CD8-positive, alpha-beta memory T cell (primary cell): ENCODE data around the gene FAM184B. TPM values are rescaled to one million over a fixed set of nuclear protein-coding genes. Genes with fewer than 3 reads are reported as not detected.

ENCODE experiments used
- CTCF ChIA-PET: fragments of 350-600 bp; sonication (Branson Sonifier 250); formaldehyde crosslinking; loops from one replicate; lab custom pipeline; 2021; ENCODE audit warnings: antibody characterized with exemption; lab: Charles Lee
- POLR2A ChIA-PET: fragments of 350-600 bp; sonication (Branson Sonifier 250); formaldehyde crosslinking; loops from one replicate; lab custom pipeline; 2021; ENCODE audit warnings: antibody characterized with exemption; lab: Charles Lee
- DNase-seq, 5 donors: peaks; one replicate each; pipeline versions ENCODE4 v3.0.0 to v3.0.0-alpha.2; 2020 to 2022; ENCODE audit warnings: mixed read lengths in 1 of 5
- H3K27ac ChIP-seq: one replicate; pipeline ENCODE4 v1.7.0; 2013; ENCODE audit warnings: low read depth, mild to moderate bottlenecking, low read length, moderate library complexity
- H3K27me3 ChIP-seq: 2 replicates; pipeline ENCODE4 v1.7.0; 2013; ENCODE audit warnings: low read length, mild to moderate bottlenecking; ENCODE audit not compliant: insufficient read depth, poor library complexity, severe bottlenecking
- H3K36me3 ChIP-seq: 2 replicates; pipeline ENCODE4 v1.7.0; 2013; ENCODE audit warnings: mild to moderate bottlenecking, low read length, moderate library complexity; ENCODE audit not compliant: insufficient read depth
- H3K4me1 ChIP-seq: 2 replicates; pipeline ENCODE4 v1.7.0; 2013; ENCODE audit warnings: mild to moderate bottlenecking, low read length, moderate library complexity; ENCODE audit not compliant: insufficient read depth
- H3K4me3 ChIP-seq: 2 replicates; pipeline ENCODE4 v1.7.0; 2013; ENCODE audit warnings: mild to moderate bottlenecking, low read length
- H3K9me3 ChIP-seq: 2 replicates; pipeline ENCODE4 v1.7.0; 2013; ENCODE audit warnings: mild to moderate bottlenecking, low read length
- H3K27ac Mint-ChIP-seq, 8 donors: one replicate each; pipeline ENCODE4 v1.8.0; 2020 to 2021; ENCODE audit warnings: mixed read lengths in 8 of 8, mild to moderate bottlenecking in 6 of 8, inconsistent platforms in 3 of 8, moderate library complexity in 3 of 8
- H3K27me3 Mint-ChIP-seq, 2 donors: one replicate each; pipeline ENCODE4 v1.8.0; 2020 to 2021; ENCODE audit warnings: mixed read lengths in 2 of 2, mild to moderate bottlenecking in 1 of 2, moderate library complexity in 1 of 2
- H3K36me3 Mint-ChIP-seq, 3 donors: one replicate each; pipeline ENCODE4 v1.8.0; 2020 to 2021; ENCODE audit warnings: mixed read lengths in 3 of 3, inconsistent platforms in 1 of 3, mild to moderate bottlenecking in 1 of 3
- H3K4me1 Mint-ChIP-seq, 3 donors: one replicate each; pipeline ENCODE4 v1.8.0; 2020 to 2021; ENCODE audit warnings: mixed read lengths in 3 of 3, inconsistent platforms in 1 of 3, mild to moderate bottlenecking in 1 of 3
- H3K4me3 Mint-ChIP-seq, 7 donors: one replicate each; pipeline ENCODE4 v1.8.0; 2020 to 2021; ENCODE audit warnings: mixed read lengths in 7 of 7, mild to moderate bottlenecking in 6 of 7, moderate library complexity in 4 of 7, inconsistent platforms in 2 of 7
- H3K9me3 Mint-ChIP-seq, 5 donors: one replicate each; pipeline ENCODE4 v1.8.0; 2020 to 2022; ENCODE audit warnings: mixed read lengths in 5 of 5, mild to moderate bottlenecking in 3 of 5, moderate library complexity in 2 of 5, inconsistent platforms in 1 of 5
- polyA plus RNA-seq: library from polyadenylated mRNA; unstranded; fragments of 300-500 nt; fragmentation: Illumina TruSeq; gene quantifications from one replicate; pipeline ENCODE4 v1.2.3, GENCODE V29; 2021
- total RNA-seq, 2 experiments: library from RNA; stranded (reverse); gene quantifications; one replicate each; pipeline ENCODE4 v1.2.3, GENCODE V29; 2021

The FAM184B gene
- total and polyA plus RNA-seq, 3 experiments from 2014 or later = 0.02 TPM; not detected in 2

DNA sequence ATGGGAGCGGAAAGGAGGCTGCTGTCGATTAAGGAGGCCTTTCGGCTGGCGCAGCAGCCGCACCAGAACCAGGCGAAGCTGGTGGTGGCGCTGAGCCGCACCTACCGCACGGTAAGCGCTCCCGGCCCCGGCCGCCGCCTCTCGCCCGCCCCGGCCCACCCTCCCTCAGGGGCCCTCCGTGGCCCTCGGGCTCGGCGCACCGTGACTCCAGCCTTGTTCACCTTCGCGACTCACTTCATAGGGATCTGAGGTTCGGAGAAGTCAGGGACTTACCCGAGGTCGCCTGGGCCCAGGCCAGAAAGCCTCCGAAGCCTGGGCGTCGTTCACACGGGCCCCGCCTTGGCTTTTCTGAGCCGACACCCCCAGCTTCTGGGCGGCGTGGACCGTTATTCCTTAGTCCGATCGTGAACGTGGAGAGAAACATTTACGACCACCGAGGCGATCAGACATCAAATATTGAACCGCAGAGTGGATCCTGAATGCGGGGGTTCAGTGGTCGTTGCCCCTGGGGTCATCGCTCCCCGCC, 29.7 kb upstream of the FAM184B start:
- ChIA-PET CTCF (interaction anchor here (0.5 to 1.0 kb wide), 2 partner anchors 21 to 964 kb away, joined by 3 read pairs; no protein-coding TSS in a partner anchor), POLR2A (interaction anchor here (0.9 kb wide), 1 partner anchor 16 kb away, joined by 3 read pairs; no protein-coding TSS in a partner anchor)
- Histone ChIP-seq H3K27ac (peak overlapping the region; percentile 98), H3K27me3 (no peaks in the 10 kb centered on the region), H3K4me1 (peaks cover 43% of the 10 kb centered on the region), H3K9me3 (no peaks in the 10 kb centered on the region), H3K4me3 (peak overlapping the region; percentile 89), H3K36me3 (no peaks in the 10 kb centered on the region)
- Mint-ChIP-seq H3K27me3 (no peaks in the 10 kb centered on the region), H3K27ac (peak overlapping the region; percentile 96 to 100 (median 100)), H3K9me3 (no peaks in the 10 kb centered on the region), H3K36me3 (peaks cover 0 to 21% (median 6%) of the 10 kb centered on the region in 3 donors), H3K4me3 (peak overlapping the region; percentile 95 to 100 (median 98)), H3K4me1 (peaks cover 56 to 72% (median 65%) of the 10 kb centered on the region in 3 donors)
- no peak for DNase-seq

DNA sequence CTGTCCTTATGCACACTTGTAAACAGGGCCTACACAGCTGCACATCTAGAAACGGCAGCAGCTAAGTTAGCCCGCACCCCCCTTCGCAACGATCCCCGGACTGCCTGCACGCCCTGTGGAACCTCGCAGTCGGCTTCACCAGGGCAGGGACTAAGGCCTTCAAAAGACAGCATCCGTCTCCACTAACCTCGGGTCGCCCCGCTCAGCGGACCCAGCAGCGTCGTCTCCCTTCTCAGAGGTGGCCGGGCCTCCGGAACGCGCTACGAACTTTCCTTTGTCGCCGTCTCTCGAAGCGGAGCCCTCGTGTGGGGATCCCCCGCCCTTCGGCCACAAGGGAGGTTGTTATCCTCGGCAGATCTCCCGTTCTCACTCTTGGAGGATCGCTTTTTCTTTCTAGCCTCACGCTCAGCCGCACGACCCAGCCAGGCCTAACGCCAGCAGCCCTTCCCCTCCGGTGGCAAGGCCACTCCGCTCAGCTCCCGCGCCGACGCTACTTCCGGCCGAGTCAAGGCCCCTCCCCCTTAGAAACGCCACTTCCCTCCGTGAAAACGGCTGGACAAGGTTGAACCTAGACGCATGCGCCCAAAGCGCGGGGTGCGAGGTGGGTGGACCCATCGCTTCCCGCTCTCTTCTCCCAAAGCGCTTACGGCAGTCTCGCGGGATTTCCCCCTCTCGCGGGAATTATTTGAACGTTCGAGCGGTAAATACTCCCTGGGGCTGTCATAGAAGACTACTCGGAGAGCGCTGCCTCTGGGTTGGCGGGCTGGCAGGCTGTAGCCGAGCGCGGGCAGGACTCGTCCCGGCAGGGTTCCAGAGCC, 29.0 kb upstream of the FAM184B start, which contains the start of the genes DCAF16 and NCAPG:
TSS of gene DCAF16 (minus strand) at position 498 of the 818 bp plus-strand sequence. CDS start 6,616 bp downstream, outside the sequence.
TSS of gene NCAPG (plus strand) at position 720 of the 818 bp plus-strand sequence. CDS start 99 bp downstream, outside the sequence.
- Histone ChIP-seq H3K4me1 (peaks cover 45% of the 10 kb centered on the region), H3K9me3 (no peaks in the 10 kb centered on the region), H3K27me3 (no peaks in the 10 kb centered on the region), H3K36me3 (no peaks in the 10 kb centered on the region), H3K27ac (peak within 1 kb of the TSS; percentile 98), H3K4me3 (peak within 1 kb of the TSS; percentile 89)
- peaks cover 62 to 78% (median 72%) of the 10 kb centered on the region in 3 donors for H3K4me1 Mint-ChIP-seq
- H3K27ac Mint-ChIP-seq = peak within 1 kb of the TSS; percentile 96 to 100 (median 100)
- peaks cover 0 to 23% (median 6%) of the 10 kb centered on the region in 3 donors for H3K36me3 Mint-ChIP-seq
- H3K9me3 Mint-ChIP-seq = no peaks in the 10 kb centered on the region
- POLR2A ChIA-PET = interaction anchor here (0.6 to 1.4 kb wide), 4 partner anchors 12 to 196 kb away, joined by 3 to 8 read pairs (median 4); partner anchors contain the start of gene MED28
- peak; percentile 97 to 100 (median 99) for DNase-seq
- no peaks in the 10 kb centered on the region for H3K27me3 Mint-ChIP-seq
- H3K4me3 Mint-ChIP-seq = peak within 1 kb of the TSS; percentile 95 to 100 (median 98)
- CTCF ChIA-PET = interaction anchor here (0.5 to 2.0 kb wide), 5 partner anchors 13 to 964 kb away, joined by 3 to 13 read pairs (median 3); no protein-coding TSS in a partner anchor

DNA sequence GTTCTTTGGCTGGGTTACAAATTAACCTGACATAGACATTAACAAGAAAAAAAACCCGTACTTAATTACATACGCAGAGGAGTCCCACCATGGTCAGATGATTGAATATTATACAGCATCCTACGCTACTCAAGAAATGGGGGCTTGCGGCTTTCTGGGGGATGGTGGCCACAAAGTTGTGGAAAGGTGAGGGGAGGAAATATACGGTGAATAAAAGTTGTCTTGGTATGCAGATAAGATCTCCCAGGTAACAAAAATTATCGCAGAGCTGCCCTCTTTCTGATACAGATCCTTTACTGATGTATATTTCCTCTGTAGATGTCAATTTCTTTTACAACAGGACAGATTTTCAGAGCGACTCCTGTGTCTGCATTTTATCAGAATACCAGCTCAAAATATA, 28.2 kb upstream of the FAM184B start:
- peak overlapping the region; percentile 98 for H3K27ac ChIP-seq
- H3K4me1 ChIP-seq = peaks cover 45% of the 10 kb centered on the region
- peaks cover 0 to 29% (median 6%) of the 10 kb centered on the region in 3 donors for H3K36me3 Mint-ChIP-seq
- ChIA-PET POLR2A (interaction anchor here (0.6 to 1.4 kb wide), 3 partner anchors 12 to 195 kb away, joined by 4 to 8 read pairs (median 5); partner anchors contain the start of gene MED28), CTCF (interaction anchor here (1.1 to 2.0 kb wide), 4 partner anchors 12 to 261 kb away, joined by 3 to 13 read pairs (median 4); no protein-coding TSS in a partner anchor)
- H3K27ac Mint-ChIP-seq = peak overlapping the region; percentile 96 to 100 (median 100)
- H3K4me3 Mint-ChIP-seq = peak overlapping the region; percentile 95 to 100 (median 98)
- H3K27me3 ChIP-seq = no peaks in the 10 kb centered on the region
- peak in 2 of 5 donors; percentile 11 to 14 for DNase-seq
- H3K4me1 Mint-ChIP-seq = peaks cover 66 to 85% (median 80%) of the 10 kb centered on the region in 3 donors
- no peaks in the 10 kb centered on the region for H3K9me3 ChIP-seq
- peaks cover 1% of the 10 kb centered on the region for H3K36me3 ChIP-seq
- no peaks in the 10 kb centered on the region for H3K27me3 Mint-ChIP-seq
- no peaks in the 10 kb centered on the region for H3K9me3 Mint-ChIP-seq
- peak overlapping the region; percentile 89 for H3K4me3 ChIP-seq

DNA sequence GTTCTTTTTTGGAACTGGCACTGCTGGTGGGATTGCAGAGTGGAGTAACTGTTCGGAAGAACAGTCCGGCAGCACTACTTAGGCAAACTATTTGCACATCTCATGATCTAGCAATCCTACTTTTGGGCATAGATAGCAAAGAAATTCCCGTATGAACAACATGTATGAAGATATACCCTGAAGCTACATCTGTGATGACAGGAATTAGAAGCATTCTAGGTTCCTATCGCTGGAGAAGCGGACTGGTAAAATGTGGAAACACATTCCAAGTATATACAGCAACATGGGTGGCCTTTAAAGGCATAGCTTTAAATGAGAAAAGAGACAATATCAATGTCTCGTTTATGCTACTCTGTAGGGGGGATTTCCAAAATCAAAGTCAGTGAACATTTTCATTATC, 26.0 kb upstream of the FAM184B start:
- H3K36me3 Mint-ChIP-seq = peaks cover 0 to 49% (median 17%) of the 10 kb centered on the region in 3 donors
- no peaks in the 10 kb centered on the region for H3K9me3 Mint-ChIP-seq
- Histone ChIP-seq H3K4me3 (no peak overlapping the region), H3K27me3 (no peaks in the 10 kb centered on the region), H3K4me1 (peaks cover 45% of the 10 kb centered on the region), H3K36me3 (peaks cover 19% of the 10 kb centered on the region), H3K9me3 (no peaks in the 10 kb centered on the region), H3K27ac (no peak overlapping the region)
- CTCF ChIA-PET = interaction anchor here (0.8 to 1.8 kb wide), 3 partner anchors 9 to 259 kb away, joined by 4 to 9 read pairs (median 7); no protein-coding TSS in a partner anchor
- POLR2A ChIA-PET = no interaction called here
- DNase-seq = no peak
- peak overlapping the region in 4 of 8 donors; percentile 38 to 77 (median 58) for H3K27ac Mint-ChIP-seq
- H3K4me3 Mint-ChIP-seq = peak overlapping the region; percentile 18 to 100 (median 96)
- no peaks in the 10 kb centered on the region for H3K27me3 Mint-ChIP-seq
- peaks cover 67 to 92% (median 89%) of the 10 kb centered on the region in 3 donors for H3K4me1 Mint-ChIP-seq

DNA sequence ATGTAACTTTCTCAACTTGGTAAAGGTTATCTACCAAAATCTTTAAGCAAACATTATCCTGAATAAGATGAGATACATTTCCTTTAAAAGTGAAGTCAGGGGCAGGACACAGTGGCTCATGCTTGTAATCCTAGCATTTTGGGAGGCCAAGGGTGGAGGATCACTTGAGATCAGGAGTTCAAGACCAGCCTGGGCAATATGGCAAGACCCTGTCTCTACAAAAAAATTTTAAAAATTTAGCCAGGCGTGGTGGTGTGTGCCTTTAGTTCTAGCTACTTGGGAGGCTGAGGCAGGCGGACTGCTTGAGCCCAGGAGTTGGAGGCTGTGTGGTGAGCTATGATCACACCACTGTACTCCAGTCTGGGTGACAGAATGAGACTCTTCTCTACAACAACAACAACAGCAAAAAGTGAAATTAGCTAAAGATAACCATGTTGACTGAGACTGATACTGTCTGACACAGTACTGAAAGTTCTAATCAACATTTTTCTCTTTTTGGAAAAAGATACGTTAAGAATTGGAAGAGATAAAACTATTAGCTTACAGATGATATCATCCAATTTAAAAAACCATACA, 24.2 kb upstream of the FAM184B start:
- peaks cover 19% of the 10 kb centered on the region for H3K36me3 ChIP-seq
- Mint-ChIP-seq H3K9me3 (no peaks in the 10 kb centered on the region), H3K27me3 (peaks cover 0 to 2% of the 10 kb centered on the region in 2 donors), H3K36me3 (peaks cover 0 to 64% (median 19%) of the 10 kb centered on the region in 3 donors), H3K27ac (peak overlapping the region in 6 of 8 donors; percentile 40 to 77 (median 52)), H3K4me1 (peaks cover 60 to 87% (median 83%) of the 10 kb centered on the region in 3 donors), H3K4me3 (peak overlapping the region in 3 of 7 donors; percentile 7 to 61 (median 35))
- DNase-seq = no peak
- ChIA-PET CTCF (interaction anchor here (1.0 to 1.1 kb wide), 2 partner anchors 11 to 256 kb away, joined by 3 to 4 read pairs; no protein-coding TSS in a partner anchor), POLR2A (no interaction called here)
- peaks cover 38% of the 10 kb centered on the region for H3K4me1 ChIP-seq
- H3K4me3 ChIP-seq = no peak overlapping the region
- no peaks in the 10 kb centered on the region for H3K27me3 ChIP-seq
- H3K9me3 ChIP-seq = no peaks in the 10 kb centered on the region
- H3K27ac ChIP-seq = no peak overlapping the region

DNA sequence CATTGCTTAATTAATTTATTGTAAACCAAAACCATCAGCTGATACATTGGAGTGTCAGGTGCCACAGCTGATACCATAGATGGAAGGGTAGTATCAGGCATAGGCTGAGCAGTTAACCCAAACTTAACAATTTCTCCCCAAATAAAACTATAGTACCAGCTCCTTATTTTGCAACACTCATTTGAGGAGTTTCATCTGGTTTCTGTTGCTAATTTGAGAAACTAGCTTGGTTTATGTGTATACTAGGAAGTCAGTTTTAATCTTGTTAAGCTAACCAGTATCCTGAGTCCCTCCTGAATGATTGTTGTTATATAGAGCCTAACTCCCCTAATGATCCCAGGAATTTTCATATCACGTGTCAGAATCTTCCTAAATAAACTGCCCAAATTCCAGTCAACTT, 16.4 kb upstream of the FAM184B start:
- CTCF ChIA-PET = interaction anchor here (0.9 to 1.6 kb wide), 5 partner anchors 8 to 249 kb away, joined by 3 to 9 read pairs (median 4); no protein-coding TSS in a partner anchor
- no peaks in the 10 kb centered on the region for H3K9me3 ChIP-seq
- peaks cover 6 to 66% (median 13%) of the 10 kb centered on the region in 3 donors for H3K36me3 Mint-ChIP-seq
- H3K27me3 ChIP-seq = no peaks in the 10 kb centered on the region
- no peaks in the 10 kb centered on the region for H3K9me3 Mint-ChIP-seq
- no peaks in the 10 kb centered on the region for H3K36me3 ChIP-seq
- POLR2A ChIA-PET = interaction anchor here (1.6 kb wide), 1 partner anchor 12 kb away, joined by 4 read pairs; the partner anchor contains the start of gene DCAF16
- H3K27ac Mint-ChIP-seq = peak overlapping the region in 1 of 8 donors; percentile 68
- DNase-seq = no peak
- H3K4me3 ChIP-seq = no peak overlapping the region
- no peaks in the 10 kb centered on the region for H3K4me1 ChIP-seq
- H3K4me1 Mint-ChIP-seq = peaks cover 7 to 22% (median 14%) of the 10 kb centered on the region in 3 donors
- H3K27me3 Mint-ChIP-seq = peaks cover 0 to 2% of the 10 kb centered on the region in 2 donors
- H3K27ac ChIP-seq = no peak overlapping the region
- no peak overlapping the region for H3K4me3 Mint-ChIP-seq

DNA sequence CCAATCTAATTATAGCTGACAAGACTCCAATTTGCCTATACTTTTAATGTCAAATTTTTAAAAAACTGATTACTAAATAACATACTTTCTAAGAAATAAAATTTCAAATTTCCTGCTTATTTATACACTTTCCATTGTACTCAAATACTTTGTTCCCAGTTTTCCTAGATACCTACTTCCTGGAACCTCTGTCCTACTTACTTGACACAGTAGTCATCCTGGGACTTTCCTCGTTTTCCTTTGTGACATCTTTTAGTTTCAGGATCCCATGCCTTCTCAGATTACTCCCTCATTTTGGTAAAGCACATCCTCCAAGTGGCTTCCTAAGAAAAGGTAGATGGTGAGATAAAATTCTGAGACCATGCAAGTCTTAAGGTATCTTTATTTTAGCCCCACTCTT, 13.3 kb upstream of the FAM184B start:
- Mint-ChIP-seq H3K4me1 (peaks cover 0 to 3% (median 2%) of the 10 kb centered on the region in 3 donors), H3K27me3 (no peaks in the 10 kb centered on the region), H3K36me3 (peaks cover 8 to 54% (median 28%) of the 10 kb centered on the region in 3 donors), H3K27ac (no peak overlapping the region), H3K4me3 (no peak overlapping the region), H3K9me3 (no peaks in the 10 kb centered on the region)
- Histone ChIP-seq H3K4me3 (no peak overlapping the region), H3K36me3 (no peaks in the 10 kb centered on the region), H3K4me1 (no peaks in the 10 kb centered on the region), H3K27me3 (no peaks in the 10 kb centered on the region), H3K27ac (no peak overlapping the region), H3K9me3 (no peaks in the 10 kb centered on the region)
- no peak for DNase-seq
- ChIA-PET CTCF (no interaction called here), POLR2A (no interaction called here)
